Measurements from ENCODE around the gene FOXI2.

The FOXI2 gene

DNA sequence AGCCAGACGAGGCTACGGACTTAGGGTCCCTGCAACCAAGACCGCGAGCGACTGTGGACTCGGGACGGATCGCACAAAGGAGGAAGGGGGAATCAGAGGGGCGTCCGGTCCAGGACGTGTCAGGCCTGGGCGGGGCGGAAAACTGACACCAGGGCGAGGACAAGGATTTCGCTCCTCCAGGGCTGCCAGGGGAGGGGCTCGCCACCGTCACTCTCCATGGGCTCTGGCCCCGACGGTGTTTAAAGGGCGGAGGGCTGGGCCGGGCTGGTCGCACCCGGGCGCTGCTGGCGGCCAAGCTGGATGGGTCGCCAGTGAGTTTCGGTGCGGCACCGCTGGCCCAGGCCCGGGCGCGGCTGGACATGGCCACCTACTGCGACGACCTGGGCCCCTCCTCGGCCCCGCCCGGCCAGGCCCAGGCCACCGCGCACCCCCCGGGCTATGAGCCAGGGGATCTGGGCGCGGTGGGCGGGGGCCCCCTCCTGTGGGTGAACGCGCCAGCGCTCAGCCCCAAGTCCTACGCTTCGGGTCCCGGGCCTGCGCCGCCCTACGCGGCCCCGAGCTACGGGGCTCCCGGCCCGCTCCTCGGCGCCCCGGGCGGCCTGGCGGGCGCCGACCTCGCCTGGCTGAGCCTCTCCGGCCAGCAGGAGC, at the start of gene FOXI2:
TSS of gene FOXI2 (plus strand) at position 271 of the 648 bp plus-strand sequence. CDS start at position 360, 89 bp downstream.
- no peak for DNase-seq

DNA sequence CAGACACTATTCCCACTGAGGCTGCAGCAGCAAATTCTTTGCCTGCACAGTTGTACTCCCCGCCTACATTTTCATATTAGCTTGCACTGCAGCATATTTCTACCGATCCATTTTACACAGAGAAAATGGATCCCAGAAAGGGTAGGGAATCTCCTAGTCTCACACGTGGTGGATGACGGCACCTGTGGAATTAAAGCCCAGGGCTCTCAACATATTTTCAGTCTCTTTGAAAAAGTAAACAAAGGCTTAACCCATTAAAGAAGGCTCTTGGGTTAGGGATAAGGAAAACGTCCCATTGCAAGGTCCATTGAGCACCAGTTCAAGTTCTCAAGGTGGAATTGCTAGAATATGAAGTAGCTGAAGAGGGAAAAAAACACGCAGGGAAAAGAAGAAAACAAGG, 49.4 kb upstream of the FOXI2 start:
- DNase-seq: no peak

DNA sequence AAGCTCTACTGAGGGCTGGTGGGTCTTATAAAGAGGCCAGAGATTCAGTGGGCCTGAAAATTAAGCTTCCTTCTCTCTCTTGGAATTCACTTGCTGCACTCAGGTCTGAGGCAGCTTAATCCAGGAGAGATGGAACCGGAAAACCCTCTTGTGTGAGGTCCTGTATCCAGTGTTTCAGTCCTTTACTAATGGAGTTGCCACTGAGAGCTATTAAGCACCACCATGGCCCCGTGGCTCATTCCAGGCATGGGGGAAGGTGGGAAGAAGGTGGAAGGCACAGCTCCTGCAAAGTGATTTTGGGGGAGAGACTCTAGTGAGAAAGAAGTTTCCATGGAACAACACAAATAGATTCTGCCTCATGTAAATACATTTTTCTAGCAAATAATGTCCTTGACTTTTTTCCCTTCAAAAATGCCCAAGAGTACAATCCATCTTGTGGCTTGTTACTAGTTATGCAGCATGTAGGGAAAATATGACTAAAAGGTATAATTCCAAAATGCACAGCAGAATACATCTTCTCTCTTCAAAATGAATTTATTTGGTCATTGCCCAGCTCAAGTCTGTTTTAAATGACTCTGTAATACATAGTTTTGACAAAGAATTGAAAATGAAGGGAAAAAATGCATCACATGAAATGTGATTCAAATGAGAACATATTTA, 46.7 kb upstream of the FOXI2 start:
- no peak for DNase-seq

DNA sequence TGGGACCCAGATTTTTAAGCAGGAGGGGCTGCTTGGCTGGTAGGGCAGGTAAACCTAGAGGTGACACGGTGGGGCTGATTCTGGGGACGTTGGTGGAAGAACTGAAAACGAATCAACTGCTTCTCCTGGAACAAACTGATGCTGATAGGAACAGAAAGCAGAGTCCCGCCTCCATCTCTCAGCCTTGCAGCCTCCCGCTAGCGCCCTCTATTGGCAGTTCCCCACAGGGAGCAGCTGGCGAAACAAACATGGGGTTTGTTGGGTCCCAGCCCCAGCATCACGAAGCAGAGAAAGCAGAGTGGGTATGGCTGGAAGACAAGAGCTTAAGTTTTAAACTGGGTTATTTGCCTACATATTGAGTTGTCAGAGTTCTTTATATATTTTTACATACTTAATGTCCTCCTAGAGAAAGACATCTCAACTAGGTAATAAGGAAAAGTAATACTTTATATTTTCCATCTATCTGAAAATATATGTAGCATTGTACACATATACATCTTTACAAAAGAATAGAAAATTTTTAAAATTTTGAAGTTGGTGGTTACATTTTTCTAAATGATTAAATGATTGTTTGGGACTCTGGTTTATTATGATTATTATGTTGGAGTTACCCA, 42.3 kb upstream of the FOXI2 start:
- DNase-seq: no peak

DNA sequence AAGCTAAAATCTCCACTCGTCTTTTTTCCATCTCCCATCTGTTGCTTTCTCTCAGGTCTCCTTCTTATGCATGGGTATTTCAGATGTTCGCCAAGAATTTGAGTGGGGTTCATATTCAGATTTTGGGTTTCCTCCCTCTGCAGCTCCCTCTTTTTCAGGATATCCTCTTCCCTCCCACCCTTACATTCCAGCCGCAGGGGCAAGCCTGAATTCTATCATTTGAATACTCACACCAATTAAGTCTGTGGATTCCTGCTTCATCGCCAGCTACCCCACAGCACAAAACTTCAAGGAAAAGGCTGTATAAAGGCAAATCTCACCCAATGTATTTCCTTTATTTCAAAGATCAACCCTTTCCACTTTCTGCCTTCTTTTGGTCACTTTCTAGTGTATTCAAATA, 41.6 kb upstream of the FOXI2 start:
- no peak for DNase-seq

DNA sequence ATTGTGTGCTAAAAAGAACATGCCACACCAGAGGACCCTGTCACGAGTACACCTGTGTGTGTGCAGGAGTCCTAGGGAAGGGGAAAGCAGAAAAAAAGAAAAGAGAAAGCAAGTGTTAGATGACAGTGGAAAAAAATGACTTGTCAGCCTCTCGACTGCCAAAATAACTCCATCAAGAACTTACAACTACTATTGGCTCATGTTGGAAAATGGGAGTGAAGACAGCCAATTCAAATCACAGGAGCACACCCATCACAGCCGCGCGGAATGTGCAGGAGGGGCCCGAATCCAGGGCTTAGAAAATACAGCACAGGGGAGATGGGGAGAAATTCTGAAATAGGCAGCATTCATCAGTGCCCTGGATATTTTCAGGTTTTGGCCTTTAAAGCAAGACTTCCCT, 38.1 kb upstream of the FOXI2 start:
- DNase-seq: no peak

DNA sequence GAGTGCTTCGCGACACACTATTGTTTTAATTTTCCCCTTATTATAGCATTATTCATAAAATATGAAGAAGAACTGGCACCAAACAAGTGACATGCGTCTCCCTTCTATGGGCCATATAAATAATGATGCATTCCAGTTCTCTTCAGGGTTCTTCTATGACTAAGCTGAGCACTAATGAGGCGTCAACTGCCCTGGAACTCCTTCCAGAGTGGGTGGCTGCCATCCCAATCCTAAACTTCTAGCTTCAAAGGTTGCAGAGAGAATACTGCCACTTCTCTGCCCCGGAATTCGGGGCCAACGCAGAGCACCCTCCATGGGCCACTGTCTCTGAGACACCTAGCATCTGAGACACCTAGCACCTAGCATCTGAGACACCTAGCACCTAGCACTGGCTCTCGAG, 37.7 kb upstream of the FOXI2 start:
- no peak for DNase-seq

DNA sequence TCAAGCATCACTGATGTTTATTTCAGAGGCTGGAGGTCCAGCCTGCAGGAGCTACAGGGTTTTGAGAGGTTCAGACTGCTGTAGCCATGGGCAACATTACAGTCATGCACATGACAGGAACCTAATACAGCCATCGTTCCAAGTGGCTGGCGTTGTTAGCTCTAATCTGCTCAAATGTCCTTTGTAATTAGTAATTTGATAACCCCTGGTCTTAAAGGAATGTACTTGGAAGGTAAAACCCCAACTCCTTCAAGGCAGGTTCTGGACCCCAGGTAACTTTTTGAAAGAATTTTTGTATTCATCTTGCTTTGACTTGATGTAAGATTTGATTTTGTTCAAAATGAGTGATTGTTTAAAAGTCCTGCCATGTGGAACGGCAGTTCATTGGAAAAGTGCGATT, 34.7 kb upstream of the FOXI2 start:
- DNase-seq: no peak

DNA sequence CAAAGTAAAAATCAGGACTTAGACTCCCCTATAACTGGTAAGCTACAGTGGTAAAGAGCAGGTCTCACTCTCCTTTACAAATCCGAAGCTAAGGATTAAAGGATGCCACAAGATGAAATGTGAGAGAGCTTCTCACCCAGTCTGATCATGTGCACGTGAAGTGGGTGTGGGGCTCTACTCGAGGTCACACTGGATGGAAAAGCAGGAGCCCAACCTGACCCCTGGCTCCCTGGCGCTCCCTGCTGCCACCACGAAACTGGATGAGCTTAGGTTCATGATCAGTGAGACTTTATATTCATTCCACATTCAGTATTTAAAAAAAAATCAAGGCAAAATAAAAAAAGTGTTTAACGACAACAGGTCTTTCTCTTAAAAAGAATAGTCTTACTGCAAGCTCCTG, 21.7 kb upstream of the FOXI2 start:
- DNase-seq: peak in 2 of 51 donors; percentile 5 to 9

DNA sequence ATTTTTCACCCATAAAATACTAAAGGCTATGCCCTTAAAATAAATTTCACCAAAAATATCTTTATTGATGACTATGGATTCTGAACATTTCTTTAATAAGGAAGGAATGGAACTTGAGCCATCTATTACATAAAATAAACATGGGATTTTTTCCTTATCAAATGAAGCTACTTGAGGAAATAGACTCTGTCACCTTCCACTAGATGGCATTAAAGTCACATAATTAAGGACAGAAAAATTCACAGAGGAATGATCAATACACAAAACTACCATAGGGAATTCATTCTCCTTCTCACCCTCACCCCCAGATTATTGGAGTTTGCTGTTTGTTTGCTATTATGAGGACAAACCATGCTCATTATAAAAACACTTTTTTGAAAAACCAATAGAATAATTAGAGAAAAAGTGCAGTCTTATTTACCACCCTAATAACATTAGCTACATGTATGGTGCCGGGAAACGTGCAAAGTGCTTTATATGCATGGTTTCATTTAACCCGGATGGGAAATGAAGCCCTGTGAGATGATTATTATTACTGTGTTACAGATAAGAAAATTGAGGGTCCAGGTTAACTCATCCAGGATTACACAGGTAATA, 21.1 kb upstream of the FOXI2 start:
- peak in 1 of 51 donors; percentile 15 for DNase-seq

DNA sequence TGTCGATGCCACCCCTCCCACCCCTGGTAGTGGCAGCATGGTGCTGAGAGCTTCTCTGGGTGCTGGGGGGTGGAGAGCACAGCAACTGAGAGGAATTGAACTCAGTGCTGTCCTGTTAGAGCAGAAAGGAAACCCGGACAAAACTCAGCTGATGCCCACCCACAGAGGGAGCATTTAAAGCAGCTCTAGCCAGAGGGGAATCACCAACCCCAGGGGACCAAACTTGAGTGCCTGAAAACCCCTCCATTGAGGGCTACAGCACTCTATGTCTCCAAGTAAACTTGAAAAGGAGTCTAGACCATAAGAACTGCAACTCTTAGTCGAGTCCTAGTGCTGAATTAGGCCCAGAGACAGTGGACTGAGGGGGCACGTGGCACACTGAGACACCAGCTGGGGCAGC, 16.8 kb upstream of the FOXI2 start:
- DNase-seq: no peak

DNA sequence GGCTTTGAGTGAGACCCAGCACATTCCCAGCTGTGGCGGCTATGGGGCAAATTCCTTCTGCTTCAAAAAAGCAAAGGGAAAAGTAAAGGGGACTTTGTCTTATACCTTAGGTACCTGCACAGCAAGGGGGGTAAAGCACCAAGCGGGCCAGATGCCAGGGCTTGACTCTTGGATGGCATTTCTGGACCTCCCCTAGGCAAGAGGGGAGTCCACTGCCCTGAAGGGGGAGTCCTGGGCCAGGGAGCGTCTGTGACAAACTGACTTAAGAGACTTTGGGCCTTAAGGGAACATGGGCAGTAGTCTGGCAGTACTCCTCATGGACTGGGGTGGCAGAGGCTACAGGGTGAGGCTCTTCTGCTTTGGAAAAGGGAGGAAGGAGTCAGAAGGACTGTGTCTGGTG, 16.1 kb upstream of the FOXI2 start:
- no peak for DNase-seq

DNA sequence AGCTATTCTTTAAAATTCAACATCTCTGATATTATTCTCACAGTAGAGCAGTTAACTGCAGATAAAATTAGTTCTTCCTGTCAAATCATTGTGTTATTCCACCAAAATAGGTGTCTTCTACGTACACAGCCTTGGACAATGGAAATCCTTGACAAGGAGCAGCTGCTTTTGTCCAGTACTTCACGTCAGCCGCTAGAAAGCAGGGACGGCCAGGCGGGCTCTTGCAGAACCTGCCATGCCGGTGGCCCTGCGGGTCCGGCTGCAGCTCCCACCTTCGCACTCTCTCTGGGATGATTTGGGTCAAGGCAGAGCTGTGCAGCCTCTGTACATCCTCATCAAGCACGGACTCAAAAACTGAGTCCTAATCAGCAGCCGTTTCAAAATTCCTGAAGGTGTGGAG, 2.2 kb upstream of the FOXI2 start:
- no peak for DNase-seq

DNA sequence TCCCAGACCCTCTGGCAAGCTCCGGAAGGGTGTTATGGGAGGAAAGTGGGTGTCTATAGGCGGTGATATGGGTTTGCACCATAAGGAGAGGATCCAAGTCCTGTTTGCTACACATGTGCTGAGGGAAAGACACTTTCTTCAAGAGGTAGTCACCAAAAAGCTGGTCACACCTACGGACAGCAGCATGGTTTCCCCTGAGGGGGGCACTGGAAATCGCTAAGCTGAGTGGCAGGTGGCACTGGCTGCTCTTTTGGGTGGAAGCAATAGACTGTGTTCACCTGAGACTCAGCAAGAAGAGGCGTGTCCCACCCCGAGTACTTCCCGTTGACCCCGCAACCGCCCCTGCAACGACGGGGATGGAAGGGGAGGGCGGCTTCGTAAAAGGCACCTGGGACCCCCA, 1.8 kb upstream of the FOXI2 start:
- no peak for DNase-seq

DNA sequence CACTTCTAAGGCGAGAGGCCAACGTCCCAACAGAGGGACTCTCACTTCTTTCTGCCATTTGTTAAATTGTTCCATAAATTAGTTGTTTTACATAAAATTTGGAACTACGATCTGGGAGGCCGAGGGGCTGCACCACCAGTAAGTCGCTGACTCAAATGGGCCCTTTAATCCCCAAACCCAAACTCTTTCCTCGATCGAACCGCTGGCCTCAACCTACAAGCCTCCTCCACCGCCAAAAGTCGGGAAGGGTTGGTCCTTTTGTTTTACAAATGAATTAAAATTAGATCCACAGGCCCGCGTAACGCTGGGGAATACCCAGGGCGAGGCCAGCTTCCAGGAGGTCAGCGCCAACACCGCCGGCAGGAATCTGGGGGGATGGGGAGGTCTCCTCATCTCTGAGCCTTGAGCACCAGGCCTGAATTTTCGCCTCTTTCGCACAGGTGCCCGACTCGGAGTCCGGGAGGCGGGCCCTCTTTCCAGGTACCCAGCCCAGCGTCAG, 1.2 kb upstream of the FOXI2 start:
- DNase-seq: no peak

DNA sequence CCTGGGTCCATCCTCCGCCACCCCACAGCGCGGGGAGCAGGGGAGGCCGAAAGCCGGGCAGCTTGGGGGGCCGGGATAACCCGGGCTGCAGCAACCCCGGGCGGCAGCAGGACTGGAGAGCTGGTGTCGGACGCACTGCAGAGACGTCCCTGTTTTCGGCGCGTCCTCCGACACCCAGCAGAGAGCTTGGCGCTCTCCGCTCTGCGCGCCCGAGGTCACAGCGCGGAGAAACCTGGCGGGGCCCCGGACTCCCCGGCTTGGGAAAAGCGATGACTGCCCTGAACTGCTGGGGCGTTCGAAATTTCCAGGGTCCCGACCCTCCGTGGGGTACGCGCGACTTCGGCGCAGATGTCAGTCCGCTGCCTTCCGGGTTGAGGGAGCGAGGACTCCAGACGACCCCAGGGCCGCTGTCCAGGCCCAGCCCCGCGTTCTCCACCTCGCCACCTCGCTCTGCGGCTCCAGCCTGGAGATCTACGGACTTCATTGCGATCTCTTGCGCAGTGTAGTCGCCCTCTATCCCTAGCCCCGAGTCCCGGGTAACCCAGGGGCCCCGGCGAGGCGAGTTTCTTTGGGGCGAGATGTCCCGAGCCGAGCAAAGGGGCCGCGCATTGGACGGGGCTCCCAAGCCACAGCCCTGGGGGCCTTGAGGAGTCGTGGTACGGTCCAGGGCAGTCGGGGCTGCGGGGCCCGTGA, 617 bp upstream of the FOXI2 start:
- no peak for DNase-seq

DNA sequence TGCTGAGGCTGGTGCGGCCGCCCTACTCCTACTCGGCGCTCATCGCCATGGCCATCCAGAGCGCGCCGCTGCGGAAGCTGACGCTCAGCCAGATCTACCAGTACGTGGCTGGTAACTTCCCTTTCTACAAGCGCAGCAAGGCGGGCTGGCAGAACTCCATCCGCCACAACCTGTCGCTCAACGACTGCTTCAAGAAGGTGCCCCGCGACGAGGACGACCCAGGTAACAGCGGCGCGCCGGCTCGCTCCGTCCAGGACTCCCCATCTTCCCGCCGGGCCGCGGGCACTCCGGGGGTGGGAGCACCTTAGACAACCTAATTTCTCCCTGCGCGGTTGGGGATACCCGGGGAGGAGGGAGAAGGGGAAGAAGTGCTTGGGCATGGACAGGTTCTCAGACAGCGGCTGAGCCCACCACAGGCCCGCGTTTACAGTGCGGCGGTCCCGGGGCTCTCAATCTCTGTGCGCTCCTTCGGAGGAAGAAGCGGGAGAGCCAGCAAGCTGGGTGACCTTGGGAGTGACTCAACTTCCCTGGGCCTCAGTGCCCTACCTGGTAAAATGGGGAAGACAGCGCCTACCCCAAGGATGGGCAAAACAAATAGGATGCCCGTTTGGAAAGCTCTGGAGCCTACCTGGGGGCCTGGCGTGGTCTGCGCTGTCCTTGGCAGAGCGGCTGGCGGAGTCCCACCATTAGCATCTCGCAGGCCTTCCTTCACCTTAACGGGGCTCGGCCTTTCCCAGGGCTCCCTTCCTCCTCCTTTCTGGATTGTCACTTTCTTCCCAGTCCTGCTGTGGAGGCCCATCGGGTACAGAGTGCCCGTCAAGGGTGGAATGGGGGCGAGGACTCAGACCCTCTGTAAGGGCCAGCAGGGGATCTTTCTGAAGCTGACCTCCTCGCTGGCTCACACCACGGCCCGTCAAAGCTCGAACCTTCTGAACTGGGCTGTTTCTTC, 852 bp downstream of the FOXI2 start:
- no peak for DNase-seq

DNA sequence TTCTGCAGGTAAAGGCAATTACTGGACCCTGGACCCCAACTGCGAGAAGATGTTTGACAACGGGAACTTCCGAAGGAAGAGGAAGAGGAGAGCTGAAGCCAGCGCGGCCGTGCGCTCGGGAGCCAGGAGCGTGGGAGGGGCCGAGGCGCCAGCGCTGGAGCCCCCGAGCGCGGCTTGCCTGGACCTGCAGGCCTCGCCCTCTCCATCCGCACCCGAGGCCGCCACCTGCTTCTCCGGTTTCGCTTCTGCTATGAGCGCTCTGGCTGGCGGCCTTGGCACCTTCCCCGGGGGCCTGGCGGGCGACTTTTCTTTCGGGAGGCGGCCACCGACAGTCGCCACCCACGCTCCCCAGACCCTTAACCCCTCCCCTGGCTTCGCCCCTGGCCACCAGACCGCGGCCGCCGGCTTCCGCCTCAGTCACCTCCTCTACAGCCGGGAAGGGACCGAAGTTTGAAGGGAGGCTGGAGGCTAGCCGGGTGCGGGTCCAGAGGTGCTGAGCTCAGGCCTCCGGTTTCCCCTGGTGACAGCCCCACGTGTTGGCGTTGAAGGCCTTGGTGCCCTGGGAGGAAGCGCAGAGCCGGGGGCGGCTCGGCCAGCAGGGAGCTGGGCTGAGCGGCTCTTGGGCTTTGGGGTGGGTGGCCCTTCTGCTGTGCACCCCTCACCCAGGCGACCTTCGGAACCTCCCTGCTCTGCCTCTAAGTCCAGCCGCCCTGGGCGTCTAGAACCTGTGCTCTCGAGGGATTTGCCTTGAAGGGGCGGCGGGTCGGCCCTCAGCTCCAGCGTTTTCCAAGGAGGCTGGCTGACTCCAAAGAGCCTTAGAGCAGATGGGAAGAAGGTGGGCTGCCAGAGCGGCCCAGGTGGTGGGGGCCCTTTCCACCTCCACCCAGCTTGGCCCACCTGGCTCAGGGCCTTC, 1.8 kb downstream of the FOXI2 start:
- no peak for DNase-seq

DNA sequence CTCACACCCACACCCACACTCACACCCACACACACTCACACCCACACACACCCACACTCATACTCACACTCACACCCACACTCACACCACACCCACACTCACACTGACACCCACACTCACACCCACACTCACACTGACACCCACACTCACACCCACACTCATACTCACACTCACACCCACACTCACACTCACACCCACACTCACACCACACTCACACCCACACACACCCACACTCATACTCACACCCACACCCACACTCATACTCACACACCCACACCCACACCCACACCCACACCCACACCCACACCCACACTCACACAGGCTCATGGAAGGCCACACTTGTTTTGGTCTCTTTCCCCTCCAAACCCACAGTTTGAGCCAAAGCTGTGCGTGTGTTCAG, 2.9 kb downstream of the FOXI2 start:
- no peak for DNase-seq

DNA sequence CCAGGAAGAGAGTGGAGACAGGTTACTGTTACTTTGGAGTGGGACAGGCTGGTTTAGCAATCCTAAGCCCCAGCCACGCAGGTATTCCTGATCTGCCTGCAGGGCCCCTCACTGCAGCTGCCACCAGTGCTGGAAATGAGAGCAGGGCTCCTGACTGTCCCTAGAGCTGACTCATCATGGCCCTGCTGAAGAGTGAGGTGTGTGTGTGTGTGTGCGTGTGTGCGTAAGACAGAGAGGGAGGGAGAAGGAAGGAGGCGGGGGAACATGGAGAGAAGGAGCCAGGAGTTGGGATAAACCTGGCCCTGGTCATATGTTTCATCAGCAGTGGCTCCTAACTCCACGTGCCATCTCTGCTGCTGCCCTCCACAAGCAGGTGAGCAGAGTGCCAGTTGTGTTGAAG, 3.6 kb downstream of the FOXI2 start:
- DNase-seq: no peak
